ENCODE data around the gene KCNMB2.

- no peak for TF ChIP-seq CTCF (IDR thresholded peaks at IDR 0.05; ENCODE audit: low read depth, low read length, poor library complexity, severe bottlenecking)
- TF ChIP-seq EZH2phosphoT487 (IDR thresholded peaks at IDR 0.05; ENCODE audit: borderline replicate concordance, low read length): no peak
Observed at GRCh38 chr3:178802259-178802658, 266.0 kb downstream of the KCNMB2 start.

All from DOHH2 (cell line).